HepG2 (cell line): ENCODE data around the gene INO80B. TPM values are rescaled to one million over a fixed set of nuclear protein-coding genes. Genes with fewer than 3 reads are reported as not detected.

ENCODE experiments used
- ASH2L ChIP-seq: fragments of 300-600, 200-600 bp; sonication (generic); IDR thresholded peaks from 2 replicates; pipeline ENCODE4 v1.7.0; 2017; ENCODE audit warnings: low read depth, mild to moderate bottlenecking, moderate library complexity, mixed read lengths, low read length; ENCODE audit not compliant: insufficient read length
- CCAR2 ChIP-seq: fragments of 200-400 bp; formaldehyde crosslinking; optimal IDR thresholded peaks from 2 replicates; pipeline ENCODE3; 2018; ENCODE audit warnings: low read depth, mild to moderate bottlenecking, low read length, moderate library complexity
- CREBL2 ChIP-seq: sonication (generic); formaldehyde crosslinking; IDR thresholded peaks from 2 replicates; pipeline ENCODE4 v1.8.1; 2023; ENCODE audit warnings: missing genetic modification reagents, mild to moderate bottlenecking, borderline replicate concordance
- IKZF4 ChIP-seq: sonication (generic); formaldehyde crosslinking; IDR thresholded peaks from 2 replicates; pipeline ENCODE4 v1.5.1; 2020; ENCODE audit warnings: borderline replicate concordance, mild to moderate bottlenecking, low read depth, missing genetic modification reagents; ENCODE audit errors: not compliant biosample characterization
- MAF1 ChIP-seq: sonication (generic); formaldehyde crosslinking; IDR thresholded peaks from 2 replicates; pipeline ENCODE4 v1.5.0; 2020; ENCODE audit warnings: missing genetic modification reagents, borderline replicate concordance
- MAFF ChIP-seq: IDR thresholded peaks from 2 replicates; pipeline ENCODE4 v1.6.1; 2011; ENCODE audit warnings: low read depth, low read length, improper control_type of control experiment
- MBD4 ChIP-seq: IDR thresholded peaks from 2 replicates; pipeline ENCODE4 v1.6.1; 2012; ENCODE audit warnings: low read length, inconsistent platforms, borderline replicate concordance
- MLLT10 ChIP-seq: sonication (generic); formaldehyde crosslinking; IDR thresholded peaks from 2 replicates; pipeline ENCODE4 v1.4.0; 2020; ENCODE audit warnings: missing genetic modification reagents
- MXD4 ChIP-seq: IDR thresholded peaks from 2 replicates; pipeline ENCODE4 v1.6.1; 2016; ENCODE audit warnings: mild to moderate bottlenecking, missing biosample characterization, missing genetic modification reagents
- PATZ1 ChIP-seq: sonication (generic); formaldehyde crosslinking; IDR thresholded peaks from 2 replicates; pipeline ENCODE4 v1.4.0; 2020; ENCODE audit warnings: missing genetic modification reagents
- SMAD1 ChIP-seq: sonication (generic); formaldehyde crosslinking; IDR thresholded peaks from 2 replicates; pipeline ENCODE4 v1.4.0; 2020; ENCODE audit warnings: missing genetic modification reagents, low read depth, mild to moderate bottlenecking, borderline replicate concordance
- USF2 ChIP-seq, 2 experiments: sonication (generic) in 1 of 2; formaldehyde crosslinking in 1 of 2; IDR thresholded peaks; 2 replicates each; pipeline versions ENCODE4 v1.5.1 to v1.6.1; 2011 to 2020; ENCODE audit warnings: borderline replicate concordance in 1 of 2, low read depth in 1 of 2, low read length in 1 of 2, mild to moderate bottlenecking in 1 of 2, missing genetic modification reagents in 1 of 2, moderate library complexity in 1 of 2
- ZFP62 ChIP-seq: sonication (generic); formaldehyde crosslinking; IDR thresholded peaks from 2 replicates; pipeline ENCODE4 v1.4.0; 2020; ENCODE audit warnings: missing genetic modification reagents
- ZMYM2 ChIP-seq: sonication (generic); formaldehyde crosslinking; IDR thresholded peaks from 2 replicates; pipeline ENCODE4 v1.8.0; 2022; ENCODE audit warnings: mild to moderate bottlenecking, missing genetic modification reagents
- ZNF12 ChIP-seq: sonication (generic); formaldehyde crosslinking; IDR thresholded peaks from 2 replicates; pipeline ENCODE4 v1.5.0; 2020; ENCODE audit warnings: missing genetic modification reagents
- ZNF574 ChIP-seq: sonication (generic); formaldehyde crosslinking; IDR thresholded peaks from 2 replicates; pipeline ENCODE4 v1.4.0; 2020; ENCODE audit warnings: missing genetic modification reagents
- ZNF589 ChIP-seq: sonication (generic); formaldehyde crosslinking; conservative IDR thresholded peaks from 2 replicates; pipeline ENCODE4 v1.8.0; 2022; ENCODE audit warnings: mild to moderate bottlenecking, moderate library complexity, missing genetic modification reagents
- ZNF737 ChIP-seq: sonication (generic); formaldehyde crosslinking; IDR thresholded peaks from 2 replicates; pipeline ENCODE4 v1.5.0; 2020; ENCODE audit warnings: missing genetic modification reagents, mild to moderate bottlenecking, borderline replicate concordance
- ZNF746 ChIP-seq: sonication (generic); formaldehyde crosslinking; IDR thresholded peaks from 2 replicates; pipeline ENCODE4 v1.8.0; 2022; ENCODE audit warnings: mild to moderate bottlenecking, missing genetic modification reagents
- ZNF850 ChIP-seq: sonication (generic); formaldehyde crosslinking; conservative IDR thresholded peaks from 2 replicates; pipeline ENCODE4 v1.9.0; 2021; ENCODE audit warnings: mild to moderate bottlenecking, missing genetic modification reagents
- polyA plus RNA-seq, 8 experiments: library from polyadenylated mRNA; depleted of rRNA in 3 of 8; stranded (reverse) in 7 of 8; unstranded in 1 of 8; fragments of >200 nt; fragmentation: Illumina TruSeq in 4 of 8; extraction: Trizol in 4 of 8; gene quantifications; 2 replicates each; pipeline versions ENCODE4 v1.2.1 to v1.2.3, GENCODE V29; 2011 to 2016; ENCODE audit warnings: low read depth in 4 of 8, missing spikeins in 1 of 8, mixed read lengths in 1 of 8; ENCODE audit not compliant: insufficient read depth in 1 of 8
- total RNA-seq, 5 experiments: library from RNA; depleted of rRNA; stranded (reverse); fragments of >200 nt; fragmentation: Illumina TruSeq; extraction: Trizol; gene quantifications; 2 replicates each; pipeline ENCODE4 v1.2.3, GENCODE V29; 2016; ENCODE audit warnings: low read depth in 1 of 5
- TF ChIP-seq, protein P1 (sequence below): IDR thresholded peaks from 2 replicates; pipeline ENCODE4 v1.6.1; 2018; ENCODE audit warnings: missing genetic modification reagents, mild to moderate bottlenecking, missing compliant biosample characterization

INO80B gene
- total and polyA plus RNA-seq, 2 of the 13 experiments (the other 11 are each of a cell fraction or from before 2014, with no cell fraction given), result 6.2 to 14.5 TPM

GRCh38 chr2:74501335-74502071 lies 46.6 kb downstream of the INO80B start (continued):
- TF ChIP-seq USF2 (IDR thresholded peaks at IDR 0.05; ENCODE audit: low read depth, low read length) (no peak), USF2 (CRISPR knock-in tag; IDR thresholded peaks at IDR 0.05; ENCODE audit: borderline replicate concordance) (no peak), CREBL2 (CRISPR knock-in tag) (no peak), CCAR2 (no peak), ASH2L (no peak), ZNF12 (no peak), MXD4 (CRISPR knock-in tag) (no peak), PATZ1 (CRISPR knock-in tag) (peak; percentile 6; the same call in 1 of the 2 replicates), ZNF737 (CRISPR knock-in tag) (no peak), MLLT10 (CRISPR knock-in tag) (no peak), ZNF589 (no peak), MBD4 (no peak), ZNF850 (CRISPR knock-in tag) (no peak), ZFP62 (CRISPR knock-in tag) (no peak), SMAD1 (CRISPR knock-in tag) (no peak), IKZF4 (peak; percentile 17), MAFF (no peak), ZMYM2 (no peak), MAF1 (CRISPR knock-in tag) (no peak), ZNF574 (no peak), ZNF746 (CRISPR knock-in tag) (no peak)
- TF ChIP-seq, protein P1, sequence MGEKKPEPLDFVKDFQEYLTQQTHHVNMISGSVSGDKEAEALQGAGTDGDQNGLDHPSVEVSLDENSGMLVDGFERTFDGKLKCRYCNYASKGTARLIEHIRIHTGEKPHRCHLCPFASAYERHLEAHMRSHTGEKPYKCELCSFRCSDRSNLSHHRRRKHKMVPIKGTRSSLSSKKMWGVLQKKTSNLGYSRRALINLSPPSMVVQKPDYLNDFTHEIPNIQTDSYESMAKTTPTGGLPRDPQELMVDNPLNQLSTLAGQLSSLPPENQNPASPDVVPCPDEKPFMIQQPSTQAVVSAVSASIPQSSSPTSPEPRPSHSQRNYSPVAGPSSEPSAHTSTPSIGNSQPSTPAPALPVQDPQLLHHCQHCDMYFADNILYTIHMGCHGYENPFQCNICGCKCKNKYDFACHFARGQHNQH (CRISPR knock-in tag), result no peak
